Measurements from ENCODE around the gene FOXE1.

DNA sequence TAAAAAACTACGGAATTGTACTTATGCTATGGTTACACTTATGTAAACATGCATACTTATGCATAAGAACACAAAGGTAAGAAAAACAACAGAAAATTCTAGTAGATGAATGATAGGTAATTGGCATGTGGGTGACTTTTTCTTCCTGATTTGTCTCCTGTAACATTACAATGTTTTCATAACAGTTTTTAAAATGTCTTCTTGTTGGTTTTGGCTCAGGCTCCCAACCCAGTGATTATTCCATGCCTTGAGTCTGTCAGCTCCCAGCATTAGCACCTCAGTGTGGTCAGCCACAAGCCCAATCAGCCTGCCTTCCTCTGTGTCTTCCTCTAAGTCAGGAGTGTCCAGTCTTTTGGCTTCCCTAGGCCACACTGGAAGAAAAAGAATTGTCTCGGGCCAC is 7.9 kb upstream of the FOXE1 start:
- TF ChIP-seq SMC3 (IDR thresholded peaks at IDR 0.05; ENCODE audit: low read depth, low read length): no peak
- no peak for TF ChIP-seq CHD2 (IDR thresholded peaks at IDR 0.05; ENCODE audit: low read length, partially characterized antibody)
- no peak for TF ChIP-seq GABPA (IDR thresholded peaks at IDR 0.05; ENCODE audit: low read depth)
- TF ChIP-seq, protein P1, sequence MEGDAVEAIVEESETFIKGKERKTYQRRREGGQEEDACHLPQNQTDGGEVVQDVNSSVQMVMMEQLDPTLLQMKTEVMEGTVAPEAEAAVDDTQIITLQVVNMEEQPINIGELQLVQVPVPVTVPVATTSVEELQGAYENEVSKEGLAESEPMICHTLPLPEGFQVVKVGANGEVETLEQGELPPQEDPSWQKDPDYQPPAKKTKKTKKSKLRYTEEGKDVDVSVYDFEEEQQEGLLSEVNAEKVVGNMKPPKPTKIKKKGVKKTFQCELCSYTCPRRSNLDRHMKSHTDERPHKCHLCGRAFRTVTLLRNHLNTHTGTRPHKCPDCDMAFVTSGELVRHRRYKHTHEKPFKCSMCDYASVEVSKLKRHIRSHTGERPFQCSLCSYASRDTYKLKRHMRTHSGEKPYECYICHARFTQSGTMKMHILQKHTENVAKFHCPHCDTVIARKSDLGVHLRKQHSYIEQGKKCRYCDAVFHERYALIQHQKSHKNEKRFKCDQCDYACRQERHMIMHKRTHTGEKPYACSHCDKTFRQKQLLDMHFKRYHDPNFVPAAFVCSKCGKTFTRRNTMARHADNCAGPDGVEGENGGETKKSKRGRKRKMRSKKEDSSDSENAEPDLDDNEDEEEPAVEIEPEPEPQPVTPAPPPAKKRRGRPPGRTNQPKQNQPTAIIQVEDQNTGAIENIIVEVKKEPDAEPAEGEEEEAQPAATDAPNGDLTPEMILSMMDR (IDR thresholded peaks at IDR 0.05): no peak
- no peak for TF ChIP-seq JUND (IDR thresholded peaks at IDR 0.05)
- TF ChIP-seq POLR2AphosphoS5 (IDR thresholded peaks at IDR 0.05; ENCODE audit: low read depth, low read length): no peak
- TF ChIP-seq FOSL2 (IDR thresholded peaks at IDR 0.05; ENCODE audit: borderline replicate concordance, low read depth): no peak
- TF ChIP-seq EP300 (IDR thresholded peaks at IDR 0.05; ENCODE audit: borderline replicate concordance in 1 of 2, low read depth in 1 of 2, low read length in 1 of 2): no peak
- TF ChIP-seq FOXJ3 (CRISPR knock-in tag; IDR thresholded peaks at IDR 0.05): no peak
- TF ChIP-seq, protein P2, sequence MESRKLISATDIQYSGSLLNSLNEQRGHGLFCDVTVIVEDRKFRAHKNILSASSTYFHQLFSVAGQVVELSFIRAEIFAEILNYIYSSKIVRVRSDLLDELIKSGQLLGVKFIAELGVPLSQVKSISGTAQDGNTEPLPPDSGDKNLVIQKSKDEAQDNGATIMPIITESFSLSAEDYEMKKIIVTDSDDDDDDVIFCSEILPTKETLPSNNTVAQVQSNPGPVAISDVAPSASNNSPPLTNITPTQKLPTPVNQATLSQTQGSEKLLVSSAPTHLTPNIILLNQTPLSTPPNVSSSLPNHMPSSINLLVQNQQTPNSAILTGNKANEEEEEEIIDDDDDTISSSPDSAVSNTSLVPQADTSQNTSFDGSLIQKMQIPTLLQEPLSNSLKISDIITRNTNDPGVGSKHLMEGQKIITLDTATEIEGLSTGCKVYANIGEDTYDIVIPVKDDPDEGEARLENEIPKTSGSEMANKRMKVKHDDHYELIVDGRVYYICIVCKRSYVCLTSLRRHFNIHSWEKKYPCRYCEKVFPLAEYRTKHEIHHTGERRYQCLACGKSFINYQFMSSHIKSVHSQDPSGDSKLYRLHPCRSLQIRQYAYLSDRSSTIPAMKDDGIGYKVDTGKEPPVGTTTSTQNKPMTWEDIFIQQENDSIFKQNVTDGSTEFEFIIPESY (IDR thresholded peaks at IDR 0.05; ENCODE audit: borderline replicate concordance, low read depth): no peak
- no peak for TF ChIP-seq RAD21 (IDR thresholded peaks at IDR 0.05; ENCODE audit: low read length)
- TF ChIP-seq RXRA (IDR thresholded peaks at IDR 0.05; ENCODE audit: borderline replicate concordance, low read depth): no peak

All from SK-N-SH (cell line).